Dendritic cell treated with granulocyte-macrophage colony-stimulating factor and Interleukin-4, amounts not matched to agents 40 ng/mL and 50 ng/mL, for 4 days (primary cell): ENCODE results near the gene PDZRN3.
"Not testable (repeated sequence)": the region's sequence is repeated elsewhere in the genome, so short reads cannot be mapped to it uniquely, and the experiment has no call there.

Experiments
- H3K27ac Mint-ChIP-seq: one replicate; pipeline ENCODE4 v1.8.0; 2022; ENCODE audit warnings: mild to moderate bottlenecking, mixed read lengths
- H3K27me3 Mint-ChIP-seq: one replicate; pipeline ENCODE4 v1.8.0; 2022; ENCODE audit warnings: mild to moderate bottlenecking, mixed read lengths
- H3K36me3 Mint-ChIP-seq: one replicate; pipeline ENCODE4 v1.8.0; 2022; ENCODE audit warnings: low read depth, mixed read lengths
- H3K4me1 Mint-ChIP-seq: one replicate; pipeline ENCODE4 v1.8.0; 2022; ENCODE audit warnings: low read depth, mixed read lengths
- H3K4me3 Mint-ChIP-seq: one replicate; pipeline ENCODE4 v1.8.0; 2022; ENCODE audit warnings: mild to moderate bottlenecking, moderate library complexity, mixed read lengths
- H3K9me3 Mint-ChIP-seq: one replicate; pipeline ENCODE4 v1.8.0; 2022; ENCODE audit warnings: mixed read lengths
- intact Hi-C: fragments of 100-400 bp; cut with micrococcal nuclease; formaldehyde crosslinking; loops from one replicate; pipeline ENCODE4 v1.15.0; 2022

PDZRN3 gene

DNA sequence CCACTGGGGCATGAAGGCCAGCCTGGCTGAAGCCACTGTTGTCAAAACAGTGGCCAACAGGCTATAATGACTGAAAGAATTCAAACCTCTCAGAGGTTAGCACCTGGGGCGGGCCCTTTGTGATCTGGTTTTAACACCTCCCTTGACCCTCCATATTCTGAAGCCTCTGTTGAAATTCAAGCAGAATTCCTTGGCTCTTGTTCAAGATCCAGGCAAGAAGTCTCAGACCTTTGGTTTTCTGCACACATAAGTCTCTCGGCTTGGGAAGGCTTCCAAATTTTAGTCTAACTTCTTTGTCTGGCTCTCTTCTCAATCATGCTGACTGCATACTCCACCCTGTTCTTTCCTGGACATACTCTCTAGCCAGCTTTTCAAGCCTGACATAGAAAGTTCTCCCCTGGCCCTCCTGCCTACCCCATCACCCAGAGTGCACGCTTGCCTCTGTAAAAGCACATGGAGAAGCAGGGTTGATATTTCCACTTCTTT lies 144.5 kb downstream of the PDZRN3 start:
- Mint-ChIP-seq H3K9me3 (no peaks in the 10 kb centered on the region), H3K27me3 (peaks cover 14% of the 10 kb centered on the region), H3K27ac (no peak overlapping the region), H3K36me3 (no peaks in the 10 kb centered on the region), H3K4me3 (no peak overlapping the region), H3K4me1 (no peaks in the 10 kb centered on the region)
- intact Hi-C loops: no loop called here

DNA sequence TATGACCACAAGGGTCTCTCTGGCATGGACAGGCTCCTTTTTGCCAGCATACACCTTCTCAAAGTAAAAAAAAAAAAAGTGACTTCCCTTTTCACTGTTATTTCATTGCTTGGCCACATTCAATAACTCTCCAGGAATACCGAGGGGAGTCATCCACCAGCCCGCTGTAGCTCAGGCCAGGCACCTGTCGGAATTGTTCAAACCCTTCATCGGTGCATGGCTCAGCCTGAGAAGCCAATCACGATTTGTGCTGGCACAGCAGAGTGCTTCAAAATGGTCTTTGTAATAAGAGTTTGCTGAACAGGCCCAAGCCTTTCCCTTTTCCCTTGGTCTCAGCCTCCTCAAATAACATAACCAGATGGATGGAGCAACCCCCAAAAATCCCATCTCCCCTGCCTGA lies 145.4 kb downstream of the PDZRN3 start:
- Mint-ChIP-seq H3K36me3 (no peaks in the 10 kb centered on the region), H3K27ac (no peak overlapping the region)
- intact Hi-C loops: no loop called here

GRCh38 chr3:73478858-73479257 lies 145.9 kb downstream of the PDZRN3 start:
- Mint-ChIP-seq H3K4me3 (no peak overlapping the region), H3K9me3 (no peaks in the 10 kb centered on the region), H3K4me1 (no peaks in the 10 kb centered on the region), H3K36me3 (no peaks in the 10 kb centered on the region), H3K27me3 (peaks cover 8% of the 10 kb centered on the region), H3K27ac (no peak overlapping the region)
- intact Hi-C loops: no loop called here

More for the DNA sequence above, 145.4 kb downstream of the PDZRN3 start:
- H3K9me3 Mint-ChIP-seq: no peaks in the 10 kb centered on the region
- no peaks in the 10 kb centered on the region for H3K4me1 Mint-ChIP-seq
- H3K4me3 Mint-ChIP-seq: no peak overlapping the region
- H3K27me3 Mint-ChIP-seq: peaks cover 13% of the 10 kb centered on the region

GRCh38 chr3:73475717-73476116 lies 149.0 kb downstream of the PDZRN3 start:
- H3K9me3 Mint-ChIP-seq: no peaks in the 10 kb centered on the region
- no peak overlapping the region for H3K4me3 Mint-ChIP-seq
- H3K36me3 Mint-ChIP-seq: no peaks in the 10 kb centered on the region
- intact Hi-C loops: no loop called here
- no peaks in the 10 kb centered on the region for H3K4me1 Mint-ChIP-seq
- no peak overlapping the region for H3K27ac Mint-ChIP-seq
- peaks cover 6% of the 10 kb centered on the region for H3K27me3 Mint-ChIP-seq

DNA sequence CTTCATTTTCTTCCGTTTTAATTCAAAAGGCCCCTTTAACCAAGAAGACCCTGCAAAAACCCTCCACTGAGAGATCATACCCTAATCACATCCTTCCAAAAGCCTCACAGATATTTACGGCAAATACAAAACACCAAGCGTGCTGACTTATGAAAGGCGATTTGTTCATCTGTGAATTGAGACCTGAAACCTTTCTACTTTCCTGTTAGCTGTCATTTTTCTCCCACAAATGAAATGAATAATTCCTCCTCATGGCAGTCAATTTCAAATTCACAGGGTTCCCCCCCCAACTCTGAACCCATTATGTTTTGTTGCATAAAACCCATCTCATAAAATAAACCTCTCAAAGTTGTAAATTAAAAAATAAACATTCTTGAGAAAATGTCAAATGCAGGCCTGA lies 149.6 kb downstream of the PDZRN3 start:
- intact Hi-C loops: no loop called here
- Mint-ChIP-seq H3K4me1 (no peaks in the 10 kb centered on the region), H3K36me3 (no peaks in the 10 kb centered on the region), H3K4me3 (no peak overlapping the region), H3K27ac (no peak overlapping the region), H3K27me3 (peaks cover 5% of the 10 kb centered on the region), H3K9me3 (no peaks in the 10 kb centered on the region)

- Mint-ChIP-seq H3K27ac (no peak overlapping the region), H3K36me3 (no peaks in the 10 kb centered on the region), H3K4me1 (no peaks in the 10 kb centered on the region), H3K27me3 (peaks cover 5% of the 10 kb centered on the region), H3K9me3 (no peaks in the 10 kb centered on the region), H3K4me3 (no peak overlapping the region)
- intact Hi-C loops: no loop called here
Measured at GRCh38 chr3:73474619-73475018, 150.1 kb downstream of the PDZRN3 start.

- Mint-ChIP-seq H3K27ac (no peak overlapping the region), H3K36me3 (no peaks in the 10 kb centered on the region), H3K4me3 (no peak overlapping the region), H3K4me1 (no peaks in the 10 kb centered on the region), H3K27me3 (peaks cover 5% of the 10 kb centered on the region), H3K9me3 (no peaks in the 10 kb centered on the region)
- intact Hi-C loops: no loop called here
Measured at GRCh38 chr3:73473898-73474416, 150.8 kb downstream of the PDZRN3 start.

DNA sequence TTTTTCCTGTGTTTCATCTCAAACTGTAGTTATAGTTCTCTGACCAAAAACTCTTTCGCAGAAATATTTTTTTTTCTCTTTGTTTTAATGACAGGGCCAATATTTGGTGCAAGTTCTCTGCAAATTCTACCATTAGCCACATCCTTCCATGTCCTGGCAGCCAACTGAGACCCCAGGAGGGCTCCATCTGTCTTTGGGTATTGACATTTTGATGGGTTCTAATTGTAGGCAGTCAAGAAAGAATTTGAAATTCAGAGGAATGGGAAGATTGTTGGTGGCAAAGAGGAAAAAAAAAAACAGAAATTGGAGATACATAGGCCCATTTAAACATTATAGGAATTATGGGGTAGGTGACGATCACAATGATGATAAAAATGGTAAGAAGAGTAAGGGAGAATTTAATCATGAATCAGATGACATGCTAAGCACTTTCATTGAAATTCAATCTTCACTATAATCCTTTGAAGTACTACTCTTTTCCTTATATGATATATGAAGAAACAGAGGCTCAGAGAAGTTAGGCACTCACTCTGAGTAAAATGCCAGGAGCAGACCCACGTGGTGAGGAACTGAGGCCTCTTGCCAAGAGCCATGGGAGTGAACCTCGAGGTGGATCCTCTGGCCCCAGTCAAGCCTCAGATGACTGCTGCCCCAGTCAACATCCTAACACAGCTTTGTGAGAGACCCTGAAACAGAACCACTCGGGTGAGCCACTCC lies 151.4 kb downstream of the PDZRN3 start:
- Mint-ChIP-seq H3K27ac (no peak overlapping the region), H3K36me3 (no peaks in the 10 kb centered on the region), H3K9me3 (no peaks in the 10 kb centered on the region), H3K4me1 (no peaks in the 10 kb centered on the region), H3K27me3 (peaks cover 5% of the 10 kb centered on the region), H3K4me3 (no peak overlapping the region)
- intact Hi-C loops: no loop called here

DNA sequence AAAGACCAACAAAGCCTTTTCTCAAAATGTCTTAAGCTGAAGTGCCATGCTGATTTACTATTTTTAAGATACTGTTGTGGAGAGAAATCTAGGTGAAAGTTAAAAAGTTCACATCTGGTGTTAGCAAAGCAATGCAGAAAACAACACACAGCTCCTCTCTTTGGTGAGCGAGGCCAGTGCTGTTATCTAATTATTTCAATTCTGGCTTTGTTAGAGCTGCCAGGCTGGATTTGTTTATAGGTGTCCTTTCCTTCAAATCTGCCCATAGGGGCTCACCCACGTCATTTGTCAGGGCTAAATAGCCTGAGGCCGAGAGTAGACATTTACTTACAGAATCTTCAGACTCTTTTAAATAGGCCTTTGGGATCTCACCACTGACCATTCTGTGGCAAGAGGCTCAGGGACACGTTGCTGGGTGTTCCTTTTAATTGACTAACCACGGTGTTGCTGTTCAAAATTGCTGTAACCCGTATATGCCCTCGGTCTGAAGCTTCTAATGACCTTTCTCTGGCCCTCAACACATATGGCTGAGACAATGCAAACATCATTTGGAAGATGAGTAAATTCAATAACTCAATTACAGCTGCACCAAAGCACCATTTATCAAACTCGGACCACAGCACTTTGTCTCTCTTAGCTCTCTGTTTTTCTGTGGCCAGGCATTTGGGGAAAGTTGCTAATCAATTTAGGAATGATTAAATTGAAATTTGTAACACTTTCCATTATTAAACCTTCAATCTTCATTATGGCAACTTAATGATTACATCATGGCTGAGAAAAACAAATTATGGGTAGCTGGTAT lies 152.6 kb downstream of the PDZRN3 start:
- intact Hi-C loops: no loop called here
- Mint-ChIP-seq H3K4me3 (no peak overlapping the region), H3K9me3 (no peaks in the 10 kb centered on the region), H3K27me3 (peaks cover 5% of the 10 kb centered on the region), H3K4me1 (no peaks in the 10 kb centered on the region), H3K27ac (no peak overlapping the region), H3K36me3 (no peaks in the 10 kb centered on the region)

- no peaks in the 10 kb centered on the region for H3K4me1 Mint-ChIP-seq
- no peak overlapping the region for H3K27ac Mint-ChIP-seq
- no peak overlapping the region for H3K4me3 Mint-ChIP-seq
- no peaks in the 10 kb centered on the region for H3K9me3 Mint-ChIP-seq
- H3K27me3 Mint-ChIP-seq: peaks cover 8% of the 10 kb centered on the region
- H3K36me3 Mint-ChIP-seq: no peaks in the 10 kb centered on the region
- intact Hi-C loops: no loop called here
Measured at GRCh38 chr3:73470860-73471259, 153.9 kb downstream of the PDZRN3 start.

DNA sequence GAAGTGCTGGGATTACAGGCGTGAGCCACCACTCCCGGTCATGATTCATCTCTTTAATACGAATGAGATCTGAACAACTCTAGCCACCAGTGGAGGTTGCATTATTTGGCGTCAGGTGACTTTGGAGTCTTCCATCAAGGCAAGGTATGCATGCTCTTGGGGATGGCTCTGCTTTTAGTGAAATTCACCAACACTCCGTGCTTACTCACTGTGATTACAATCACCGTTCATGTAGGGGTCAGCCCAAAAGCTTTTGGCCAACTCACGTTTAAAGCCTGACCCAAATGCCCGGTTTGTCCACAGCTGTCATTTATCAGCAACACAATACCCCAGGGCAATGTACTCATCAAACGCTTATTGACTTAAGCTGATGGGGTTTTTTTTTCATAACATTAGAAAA lies 155.4 kb downstream of the PDZRN3 start:
- H3K4me3 Mint-ChIP-seq: no peak overlapping the region
- peaks cover 11% of the 10 kb centered on the region for H3K27me3 Mint-ChIP-seq
- H3K4me1 Mint-ChIP-seq: no peaks in the 10 kb centered on the region
- H3K36me3 Mint-ChIP-seq: no peaks in the 10 kb centered on the region
- H3K9me3 Mint-ChIP-seq: no peaks in the 10 kb centered on the region
- H3K27ac Mint-ChIP-seq: no peak overlapping the region
- intact Hi-C loops: no loop called here

- Mint-ChIP-seq H3K9me3 (no peaks in the 10 kb centered on the region), H3K36me3 (no peaks in the 10 kb centered on the region), H3K4me3 (no peak overlapping the region), H3K27me3 (peaks cover 11% of the 10 kb centered on the region), H3K4me1 (no peaks in the 10 kb centered on the region), H3K27ac (no peak overlapping the region)
- intact Hi-C loops: no loop called here
Measured at GRCh38 chr3:73467211-73467610, 157.5 kb downstream of the PDZRN3 start.

DNA sequence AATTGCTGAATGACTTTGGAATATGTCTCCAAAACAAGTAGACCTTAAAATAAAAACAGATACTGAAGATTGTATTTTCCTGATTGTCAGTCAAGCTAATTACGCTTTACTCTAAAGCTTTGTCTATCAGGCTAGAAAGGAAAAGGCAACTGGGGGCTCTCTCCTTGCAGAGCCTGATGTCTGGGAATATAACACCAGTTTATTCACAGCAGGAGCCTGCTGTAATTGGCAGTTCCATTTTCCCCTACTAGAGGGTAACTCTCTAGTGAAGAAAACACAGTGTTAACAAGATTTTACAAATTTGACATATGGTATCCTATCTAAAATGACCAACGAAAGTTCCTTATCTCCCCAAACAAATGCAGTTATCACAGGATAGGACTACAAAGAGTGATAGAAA lies 158.8 kb downstream of the PDZRN3 start:
- no peaks in the 10 kb centered on the region for H3K4me1 Mint-ChIP-seq
- H3K27ac Mint-ChIP-seq: no peak overlapping the region
- H3K4me3 Mint-ChIP-seq: no peak overlapping the region
- H3K27me3 Mint-ChIP-seq: peaks cover 10% of the 10 kb centered on the region
- H3K9me3 Mint-ChIP-seq: no peaks in the 10 kb centered on the region
- intact Hi-C loops: no loop called here
- H3K36me3 Mint-ChIP-seq: no peaks in the 10 kb centered on the region

GRCh38 chr3:73464126-73464525 lies 160.6 kb downstream of the PDZRN3 start:
- H3K36me3 Mint-ChIP-seq, intact Hi-C loops, H3K4me1 Mint-ChIP-seq, H3K27ac Mint-ChIP-seq, H3K9me3 Mint-ChIP-seq, H3K4me3 Mint-ChIP-seq: not testable (repeated sequence)
- H3K27me3 Mint-ChIP-seq: peaks cover 10% of the 10 kb centered on the region
